ENCODE data around the gene GNG2.

- TF ChIP-seq CTCF (IDR thresholded peaks at IDR 0.05; ENCODE audit: control extremely low read depth in 1 of 3, insufficient read depth in 1 of 3, low read depth in 1 of 3, low read length in 3 of 3) (no peak), EZH2 (IDR thresholded peaks at IDR 0.05; ENCODE audit: low read depth, low read length, severe bottlenecking) (no peak), ATF2 (IDR thresholded peaks at IDR 0.05; ENCODE audit: low read length) (no peak), RFX5 (IDR thresholded peaks at IDR 0.05; ENCODE audit: borderline replicate concordance, low read depth, low read length) (no peak), CEBPB (IDR thresholded peaks at IDR 0.05; ENCODE audit: low read depth, low read length) (no peak), SP1 (IDR thresholded peaks at IDR 0.05; ENCODE audit: low read depth, low read length) (no peak), CBX8 (IDR thresholded peaks at IDR 0.05; ENCODE audit: borderline replicate concordance, low read depth, low read length) (no peak), CHD2 (IDR thresholded peaks at IDR 0.05; ENCODE audit: low read length) (no peak), MAX (IDR thresholded peaks at IDR 0.05) (no peak), POLR2A (IDR thresholded peaks at IDR 0.05; ENCODE audit: control extremely low read depth in 1 of 2, low read depth in 2 of 2, low read length in 2 of 2) (no peak)
These were observed 142.1 kb downstream of the GNG2 start for GRCh38 chr14:52002542-52002941.
